GM19043 (cell line): ENCODE measurements around the gene ALKBH8.
A peak's percentile ranks its signal among the peaks of the same experiment; 100 is the strongest.
"Not testable (repeated sequence)": the region's sequence is repeated elsewhere in the genome, so short reads cannot be mapped to it uniquely, and the experiment has no call there.

Experiments
- ATAC-seq: cut with Tn5 transposase; IDR thresholded peaks from one replicate; pipeline ENCODE4 v1.9.1; 2021; ENCODE audit warnings: low read depth; ENCODE audit not compliant: unreplicated experiment

The ALKBH8 gene

GRCh38 chr11:107579169-107579568 lies 13.6 kb upstream of the ALKBH8 start:
- ATAC-seq: not testable (repeated sequence)

GRCh38 chr11:107577346-107577711 lies 11.8 kb upstream of the ALKBH8 start:
- ATAC-seq: no peak

DNA sequence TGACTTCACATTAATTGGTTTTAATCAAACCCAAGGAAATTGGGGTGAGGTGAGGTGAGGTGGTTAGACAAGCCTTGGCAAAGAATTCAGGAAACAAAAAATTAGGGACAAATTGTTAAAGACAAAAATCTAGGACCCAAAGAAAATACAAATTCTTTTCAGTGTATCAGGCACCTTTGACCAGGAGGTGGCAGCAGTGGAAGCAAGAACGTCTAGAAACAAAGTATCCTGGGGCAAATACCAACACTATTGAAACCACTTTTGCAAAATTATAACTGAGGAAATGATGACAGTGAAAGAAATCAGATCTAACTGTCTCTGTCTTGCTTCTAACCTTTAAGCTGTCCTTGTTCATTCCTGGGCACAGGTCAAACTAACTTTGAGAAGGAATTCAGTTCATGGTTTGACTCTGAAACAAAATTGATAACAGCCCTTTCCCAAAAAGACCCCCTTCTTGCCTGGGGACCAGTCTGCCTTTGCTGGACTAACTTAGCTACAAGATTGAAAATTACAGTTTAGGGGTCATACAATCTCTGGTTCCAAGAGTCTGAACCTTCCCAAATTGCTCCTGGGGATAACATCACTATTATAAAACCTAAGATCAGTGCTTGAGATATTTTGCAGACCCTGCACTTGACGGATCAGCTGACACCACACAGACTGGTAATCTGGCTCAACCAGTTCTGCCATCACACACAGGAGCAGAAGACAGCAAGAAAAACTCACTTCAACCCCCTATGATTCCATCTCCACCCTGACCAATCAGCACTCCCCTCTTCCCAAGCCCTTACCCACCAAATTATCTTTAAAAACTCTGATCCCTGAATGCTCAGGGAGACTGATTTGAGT lies 11.2 kb upstream of the ALKBH8 start:
- ATAC-seq: not testable (repeated sequence)

GRCh38 chr11:107573438-107573837 lies 7.9 kb upstream of the ALKBH8 start:
- no peak for ATAC-seq

DNA sequence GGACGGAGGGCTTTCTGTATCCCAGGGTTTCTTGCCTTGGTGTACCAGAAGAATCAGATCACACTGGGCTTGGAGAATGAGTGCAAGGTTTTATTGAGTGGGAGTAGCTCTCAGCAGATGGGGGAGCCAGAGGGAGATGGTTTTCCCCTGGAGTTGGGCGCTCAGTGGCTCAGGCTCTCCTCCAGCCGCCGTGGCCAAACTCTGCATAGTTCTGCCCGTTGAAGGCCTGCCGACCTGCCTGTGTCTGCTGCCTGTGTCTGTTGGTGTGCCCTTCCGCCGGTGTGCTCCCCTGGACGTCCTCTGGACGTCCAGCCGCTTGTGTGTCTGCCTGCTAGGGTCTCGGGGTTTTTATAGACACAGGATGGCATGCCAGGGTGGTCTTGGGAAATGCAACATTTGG lies 4.5 kb upstream of the ALKBH8 start:
- no peak for ATAC-seq

GRCh38 chr11:107567739-107568335 lies 2.3 kb upstream of the ALKBH8 start:
- peak; percentile 23 for ATAC-seq

GRCh38 chr11:107566569-107566968 lies 1.0 kb upstream of the ALKBH8 start:
- ATAC-seq: no peak

- ATAC-seq: not testable (repeated sequence)
Measured at GRCh38 chr11:107565955-107566501, 493 bp upstream of the ALKBH8 start.

DNA sequence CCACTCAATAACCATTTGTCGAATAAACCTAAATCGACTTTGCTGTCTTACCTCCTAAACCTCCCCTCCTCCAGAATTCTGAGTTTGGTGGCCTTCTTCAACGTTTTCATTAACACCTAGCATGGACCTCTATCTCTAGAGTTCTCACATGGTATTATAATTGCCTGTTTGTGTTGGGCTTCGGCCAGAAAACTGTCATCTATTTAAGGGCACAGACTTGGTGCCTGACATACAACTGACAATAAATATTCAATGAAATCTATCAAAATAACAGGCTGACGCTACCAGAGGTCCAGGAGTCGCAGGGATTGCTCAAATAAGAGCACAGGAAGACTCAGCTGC lies 687 bp downstream of the ALKBH8 start:
- peak; percentile 1 for ATAC-seq

DNA sequence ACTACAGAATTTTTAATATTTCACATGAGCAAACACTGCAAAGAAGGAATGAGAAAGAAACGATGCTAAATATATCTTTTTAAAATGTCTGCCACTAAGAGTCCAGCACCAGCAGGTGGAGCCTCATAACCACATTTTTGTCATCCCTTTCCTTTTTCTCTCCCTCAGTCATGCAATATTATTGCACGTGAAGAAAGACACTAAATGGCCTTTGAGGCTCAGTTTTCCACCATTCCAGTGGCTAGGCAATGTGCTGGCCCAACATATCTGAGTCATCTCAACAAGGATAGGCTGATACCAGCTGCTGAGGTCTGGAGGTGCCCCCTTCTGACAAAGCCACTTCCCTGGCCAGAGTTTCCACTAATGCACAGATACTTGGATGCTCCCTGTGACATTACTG lies 1.8 kb downstream of the ALKBH8 start:
- ATAC-seq: peak; percentile 29

GRCh38 chr11:107562647-107563208 lies 2.8 kb downstream of the ALKBH8 start:
- ATAC-seq: no peak

DNA sequence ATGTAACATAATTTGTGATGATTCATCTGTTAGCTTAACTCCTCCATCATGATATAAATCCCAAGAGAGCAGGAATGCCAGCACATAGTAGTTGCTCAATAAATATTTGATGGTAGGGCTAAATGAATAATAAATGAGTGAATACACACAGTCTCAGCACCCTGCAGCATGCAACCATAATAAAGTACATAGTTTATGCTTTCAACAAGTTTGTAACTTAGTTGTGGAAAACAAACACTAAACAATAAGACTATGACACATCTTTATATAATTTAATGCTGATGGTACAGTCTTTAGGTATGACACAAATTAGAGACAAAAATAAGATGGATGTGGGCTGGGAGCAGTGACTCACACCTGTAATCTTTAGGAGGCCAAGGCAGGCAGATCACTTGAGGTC lies 3.8 kb downstream of the ALKBH8 start:
- no peak for ATAC-seq

- no peak for ATAC-seq
Measured at GRCh38 chr11:107550304-107550703, 15.2 kb downstream of the ALKBH8 start.

DNA sequence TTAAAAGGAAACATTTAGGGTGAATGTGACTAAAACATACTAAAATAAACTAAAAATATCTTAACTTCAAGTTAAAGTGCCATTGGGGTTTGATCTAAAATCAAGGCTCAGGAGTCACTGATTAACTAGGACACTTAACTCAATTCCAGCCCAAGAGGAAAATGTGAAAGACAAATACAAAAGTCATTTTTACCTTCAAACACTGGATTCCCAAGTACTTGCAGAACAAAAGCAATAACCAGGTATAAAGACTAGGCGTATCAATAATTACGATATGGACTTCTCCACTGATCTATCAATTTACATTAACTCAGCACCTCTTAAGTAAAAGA lies 15.6 kb downstream of the ALKBH8 start:
- ATAC-seq: no peak

- no peak for ATAC-seq
Measured at GRCh38 chr11:107549253-107549953, 16.1 kb downstream of the ALKBH8 start.

DNA sequence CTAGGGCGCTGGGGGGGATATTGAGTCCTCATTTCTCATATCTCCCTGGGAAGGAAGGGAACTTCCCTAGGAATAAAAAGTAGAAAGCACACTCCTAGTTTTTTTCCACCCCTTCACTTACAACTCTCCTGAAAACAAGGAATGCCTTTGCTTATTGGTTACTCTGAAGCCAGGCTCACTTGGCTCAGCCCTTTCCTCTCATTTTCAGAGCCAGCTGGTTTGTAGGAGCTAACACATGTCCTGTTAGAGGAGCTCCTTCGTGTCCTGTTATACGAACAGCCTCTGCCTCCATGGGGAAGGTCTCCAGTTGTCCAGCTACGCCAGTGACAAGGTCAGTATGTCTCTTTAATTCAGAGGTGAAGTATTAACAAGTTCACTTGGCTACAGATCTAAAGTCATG lies 17.6 kb downstream of the ALKBH8 start:
- no peak for ATAC-seq

DNA sequence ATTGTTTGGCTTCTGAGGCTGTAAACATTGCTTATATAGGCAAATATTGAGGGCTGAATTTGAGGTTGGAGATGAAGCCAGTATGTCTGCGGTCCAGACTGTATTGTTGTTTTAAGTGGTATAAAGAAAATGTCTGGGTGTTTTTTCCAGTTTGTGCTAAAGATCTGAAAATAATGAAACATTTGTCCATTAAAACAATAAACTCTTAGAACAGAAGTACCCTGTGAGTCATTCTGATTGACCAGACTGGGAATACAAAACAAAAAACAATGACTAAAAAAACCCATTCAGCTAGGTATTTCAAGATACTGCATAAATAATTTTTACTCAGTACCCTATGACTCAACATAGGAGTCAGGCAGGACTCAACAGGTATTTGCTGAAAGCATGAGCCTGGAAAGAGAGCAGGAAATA lies 20.4 kb downstream of the ALKBH8 start:
- ATAC-seq: no peak

DNA sequence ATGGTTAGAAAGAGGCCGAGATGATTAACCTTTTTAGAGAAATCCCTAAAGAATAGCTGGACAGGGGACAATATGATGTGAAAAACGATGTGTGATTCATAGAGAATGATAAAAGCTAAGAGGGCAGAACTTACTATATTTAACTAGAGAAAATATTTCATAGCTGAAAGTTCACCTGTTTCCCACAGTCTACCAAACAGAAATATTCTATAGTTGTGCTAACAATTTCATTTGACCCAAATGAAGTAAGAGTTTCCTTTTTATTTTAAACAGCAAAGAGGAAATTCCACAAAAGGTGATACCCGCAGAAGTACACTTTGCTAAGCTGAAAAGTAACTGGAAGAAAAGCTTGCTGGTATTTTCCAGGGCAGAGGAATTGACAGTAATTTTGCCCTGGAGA lies 26.7 kb downstream of the ALKBH8 start:
- ATAC-seq: no peak

DNA sequence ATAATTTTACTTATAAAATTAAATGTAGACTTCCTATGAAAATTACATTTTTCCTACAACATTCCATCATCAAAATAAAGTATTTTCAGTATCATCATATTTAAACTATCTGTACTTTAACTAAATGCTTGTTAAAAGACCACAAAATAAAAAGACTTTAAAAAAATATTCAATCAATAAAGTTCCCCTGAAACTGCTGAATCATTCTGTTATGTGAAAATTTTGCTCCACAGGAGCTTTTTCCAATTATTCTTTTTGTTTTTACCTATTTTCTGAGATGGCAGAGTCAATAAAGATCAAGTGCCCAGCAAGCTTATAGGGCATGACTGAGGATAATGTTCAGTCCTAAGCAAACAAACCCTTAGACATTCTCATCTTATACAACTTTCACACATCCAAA lies 27.3 kb downstream of the ALKBH8 start:
- ATAC-seq: no peak

DNA sequence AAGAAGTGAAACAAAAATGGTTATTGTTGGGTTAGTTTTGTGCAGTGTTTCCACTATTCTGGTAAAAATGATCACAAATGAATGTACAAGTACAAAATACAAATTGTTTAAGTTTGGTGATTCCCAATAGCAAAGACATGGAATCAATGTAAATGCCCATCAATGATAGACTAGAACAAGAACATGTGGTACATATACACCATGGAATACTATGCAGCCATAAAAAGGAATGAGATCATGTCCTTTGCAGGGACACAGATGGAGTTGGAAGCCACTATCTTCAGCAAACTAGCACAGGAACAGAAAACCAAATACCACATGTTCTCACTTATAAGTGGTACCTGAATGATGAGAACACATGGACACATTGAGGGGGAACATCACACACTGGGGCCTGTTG lies 28.4 kb downstream of the ALKBH8 start:
- ATAC-seq: not testable (repeated sequence)

- no peak for ATAC-seq
Measured at GRCh38 chr11:107526197-107526596, 39.3 kb downstream of the ALKBH8 start.
